GM12865 (cell line): ENCODE measurements around the gene PTCD2.
A peak's percentile ranks its signal among the peaks of the same experiment; 100 is the strongest.

Experiments used
- DNase-seq: peaks from one replicate; pipeline ENCODE4 v3.0.0; 2010; ENCODE audit warnings: low read depth
- H3K4me3 ChIP-seq: 2 replicates; pipeline ENCODE4 v1.5.1; 2011; ENCODE audit warnings: mild to moderate bottlenecking, low read depth, low read length, control low read depth
- CTCF ChIP-seq: IDR thresholded peaks from 2 replicates; pipeline ENCODE4 v1.5.1; 2011; ENCODE audit warnings: low read length, control low read depth, low read depth, inconsistent platforms; ENCODE audit not compliant: insufficient read depth; ENCODE audit errors: missing control alignments

PTCD2 gene

DNA sequence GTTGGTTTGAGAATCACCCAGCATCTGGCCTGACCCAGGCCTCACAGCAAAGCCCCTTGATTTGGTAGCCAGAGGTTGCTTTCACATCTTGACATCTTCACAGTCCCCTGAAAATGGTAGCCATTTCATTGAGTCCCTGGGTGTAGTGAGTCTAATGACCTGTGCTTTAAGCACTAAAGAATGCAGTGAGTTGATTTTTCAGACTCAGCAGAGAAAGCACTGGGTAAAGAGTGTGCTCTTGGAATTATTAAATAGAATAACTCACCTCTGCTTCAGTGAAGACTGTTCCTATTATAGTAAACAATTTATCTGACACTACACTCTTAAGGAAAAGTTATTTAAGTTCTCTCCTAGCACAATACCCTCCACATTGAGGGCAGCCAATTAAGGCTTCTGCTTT lies 56.2 kb downstream of the PTCD2 start:
- no peak for DNase-seq
- H3K4me3 ChIP-seq: no peak overlapping the region
- TF ChIP-seq CTCF: no peak

DNA sequence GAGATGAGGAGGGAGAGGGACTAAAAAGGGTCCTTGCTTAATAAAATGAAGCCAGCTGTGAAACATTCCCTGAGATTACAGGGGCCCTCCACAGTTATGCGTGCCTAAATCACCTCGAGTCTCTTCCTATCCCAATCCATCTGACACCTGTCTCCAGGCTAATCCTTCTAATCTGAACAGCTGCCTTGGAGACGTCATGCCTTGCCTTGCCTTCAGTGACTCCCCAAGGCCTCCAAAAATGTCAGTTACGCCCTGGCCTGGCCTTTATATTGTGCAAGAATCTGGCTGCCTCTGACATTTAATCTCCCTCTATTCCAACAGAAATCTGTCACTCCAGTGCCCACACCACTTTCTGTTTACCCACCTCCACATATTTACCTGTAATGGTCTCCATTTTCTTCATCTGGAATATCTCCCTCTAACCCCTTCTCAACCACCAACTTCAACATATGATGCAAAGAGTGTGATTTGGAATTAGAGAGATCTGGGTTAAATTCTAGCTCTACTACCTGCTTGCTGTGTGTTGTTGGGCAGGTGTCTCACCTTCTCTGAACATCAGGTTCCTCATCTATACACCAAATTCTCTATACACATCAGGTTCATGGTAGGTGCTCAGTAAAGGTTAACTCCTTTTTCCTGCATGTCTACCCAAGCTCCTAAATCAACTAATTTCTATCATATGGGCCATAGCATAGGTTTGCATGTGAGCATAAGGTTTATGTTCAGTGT lies 57.9 kb downstream of the PTCD2 start:
- TF ChIP-seq CTCF: no peak
- DNase-seq: no peak
- no peak overlapping the region for H3K4me3 ChIP-seq

DNA sequence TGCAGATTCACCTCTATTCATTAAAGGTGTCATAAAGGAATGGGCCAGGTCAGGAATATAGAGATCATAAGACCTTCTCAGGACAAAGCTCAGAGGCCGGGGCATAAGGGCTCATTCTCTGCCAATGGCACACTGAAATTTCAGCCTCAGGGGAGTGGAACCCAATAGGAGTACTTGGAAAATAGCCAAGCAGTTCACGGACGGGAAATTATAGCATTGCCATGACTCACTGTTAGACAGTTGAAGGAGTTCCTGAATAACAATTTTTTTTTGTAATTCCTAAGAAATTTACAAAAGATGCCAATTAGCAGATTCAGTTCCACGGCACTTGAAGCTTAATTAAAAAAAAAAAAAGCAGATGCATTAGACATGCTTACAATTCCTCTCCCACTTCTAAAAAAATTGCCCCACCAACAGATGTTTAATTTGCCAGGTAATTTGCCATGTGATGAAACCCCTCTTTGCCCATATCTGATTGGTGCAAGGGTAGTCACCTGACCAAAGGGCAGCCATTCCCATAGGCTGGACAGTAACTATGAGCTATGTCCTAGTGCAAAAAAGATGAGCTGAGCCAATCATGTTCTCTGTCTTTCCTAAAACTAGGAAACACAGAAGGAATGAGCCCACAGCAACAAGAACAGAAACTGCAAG lies 58.6 kb downstream of the PTCD2 start:
- no peak for TF ChIP-seq CTCF
- H3K4me3 ChIP-seq: no peak overlapping the region
- DNase-seq: no peak

DNA sequence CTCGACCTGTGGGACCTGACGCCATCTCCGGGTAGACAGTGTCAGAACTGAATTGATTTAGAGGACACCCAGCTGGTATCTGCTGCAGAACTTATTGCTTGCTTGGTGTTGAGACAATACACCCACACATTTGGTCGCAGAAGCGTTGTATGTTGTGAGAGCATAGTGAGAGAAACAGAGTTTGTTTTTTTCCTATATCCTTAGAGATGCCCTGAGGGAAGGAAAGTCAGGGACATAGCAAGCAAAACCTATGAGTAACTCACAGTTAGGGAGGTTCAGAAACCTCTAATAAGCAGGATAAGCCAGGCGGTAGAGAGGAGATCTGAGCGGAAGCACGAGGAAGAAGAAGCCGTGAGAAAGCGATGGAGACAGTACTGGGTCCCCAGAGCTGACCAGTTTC lies 59.8 kb downstream of the PTCD2 start:
- DNase-seq: no peak
- no peak for TF ChIP-seq CTCF
- H3K4me3 ChIP-seq: no peak overlapping the region

DNA sequence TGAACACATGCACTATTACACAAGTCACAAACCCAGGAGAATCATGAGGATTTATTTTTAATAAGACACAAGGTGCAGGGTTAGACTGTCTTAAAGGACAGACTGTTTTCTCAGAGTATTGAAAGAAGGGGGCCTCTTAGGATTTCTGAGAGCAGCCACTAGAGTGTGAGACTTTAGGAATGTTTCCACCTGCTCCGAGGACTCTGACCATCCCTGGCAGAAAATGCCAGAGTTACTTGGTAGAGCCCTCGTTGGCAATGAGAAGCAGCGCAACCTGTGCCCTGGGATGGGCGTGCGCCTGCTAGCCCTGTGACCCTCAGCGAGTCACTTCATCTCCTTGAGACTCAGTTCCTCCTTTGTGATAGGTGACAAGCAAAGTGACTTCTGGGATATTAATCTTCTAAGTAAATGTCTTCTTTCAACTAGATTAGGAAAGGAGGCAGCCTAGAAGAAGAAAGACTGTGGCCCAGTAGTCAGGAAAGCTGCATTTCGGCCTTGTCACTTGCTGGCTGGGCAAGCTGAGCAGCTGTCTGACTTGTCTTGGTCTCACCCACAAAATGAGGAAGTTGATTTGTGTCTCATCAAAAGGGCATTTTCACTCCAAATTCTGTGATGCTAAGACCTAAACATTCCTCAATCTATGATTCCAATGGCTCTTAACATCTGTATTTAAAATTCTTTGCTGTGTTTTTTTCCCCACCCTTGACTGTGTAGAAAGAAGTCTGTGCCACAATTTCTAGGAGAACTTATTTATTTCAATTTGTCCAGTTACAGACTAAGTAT lies 60.5 kb downstream of the PTCD2 start:
- no peak overlapping the region for H3K4me3 ChIP-seq
- DNase-seq: peak; percentile 64
- TF ChIP-seq CTCF: no peak

DNA sequence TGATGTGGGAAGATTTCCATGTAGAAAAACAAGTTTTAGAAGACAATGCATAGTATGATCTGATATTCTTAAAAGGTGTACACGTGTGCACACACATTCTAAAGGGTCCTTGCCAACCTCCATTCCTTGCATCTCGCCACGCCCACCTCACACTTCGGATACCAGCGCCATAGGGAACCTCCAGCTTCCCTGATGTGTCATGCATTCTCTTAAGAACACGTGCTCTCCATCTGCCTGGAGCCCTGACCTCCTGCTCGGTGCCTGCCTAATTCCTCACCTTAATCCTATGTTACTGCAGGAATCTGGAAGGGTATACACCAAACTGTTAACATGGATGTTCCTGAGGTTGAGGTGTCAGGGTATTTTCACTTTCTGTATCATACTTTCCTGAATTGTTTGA lies 63.1 kb downstream of the PTCD2 start:
- no peak overlapping the region for H3K4me3 ChIP-seq

More for the DNA sequence above, 63.1 kb downstream of the PTCD2 start:
- TF ChIP-seq CTCF: no peak
- no peak for DNase-seq
